HEK293 (cell line): ENCODE results near the gene LY6G6D.

Experiments
- CTCF ChIA-PET: fragments of 350-600 bp; formaldehyde crosslinking; extraction: SDS; loops from one replicate; lab custom pipeline; 2021; ENCODE audit warnings: antibody characterized with exemption; lab: Yijun Ruan, JAX
- POLR2A ChIA-PET: fragments of 300-600 bp; formaldehyde crosslinking; extraction: SDS; loops from one replicate; lab custom pipeline; 2020; ENCODE audit warnings: antibody characterized with exemption, inconsistent platforms; lab: Yijun Ruan, JAX
- H3K27ac ChIP-seq: fragments of 200-500 bp; sonication (Bioruptor generic); 2 replicates; pipeline ENCODE4 v1.5.1; 2014; ENCODE audit warnings: low read depth, low read length, control low read depth, inconsistent platforms; ENCODE audit errors: extremely low read depth
- H3K36me3 ChIP-seq, 2 experiments: fragments of 200-500 bp in 1 of 2; sonication (Bioruptor generic) in 1 of 2; 1 replicate in 1 of 2; 2 replicates in 1 of 2; pipeline ENCODE4 v1.5.1; 2014 to 2017; ENCODE audit warnings: inconsistent platforms in 2 of 2, low read length in 2 of 2; ENCODE audit not compliant: control insufficient read depth in 2 of 2, insufficient read depth in 1 of 2
- H3K4me1 ChIP-seq: fragments of 200-500 bp; sonication (Bioruptor generic); 2 replicates; pipeline ENCODE4 v1.5.1; 2014; ENCODE audit warnings: mild to moderate bottlenecking, low read length, inconsistent platforms; ENCODE audit not compliant: control insufficient read depth, insufficient read depth
- H3K4me3 ChIP-seq: 2 replicates; pipeline ENCODE4 v1.5.1; 2011; ENCODE audit warnings: low read depth, mild to moderate bottlenecking, control low read depth, low read length, moderate library complexity
- H3K9me3 ChIP-seq: fragments of 200-500 bp; sonication (Bioruptor generic); 2 replicates; pipeline ENCODE4 v1.5.1; 2014; ENCODE audit warnings: low read depth, low read length, inconsistent platforms; ENCODE audit not compliant: control insufficient read depth, insufficient read depth
- KLF10 ChIP-seq: fragments of 450-650 bp; IDR thresholded peaks from 2 replicates; pipeline ENCODE4 v1.5.1; 2018; ENCODE audit warnings: missing biosample characterization, mild to moderate bottlenecking, missing genetic modification characterization
- WT1 ChIP-seq: fragments of 450-650 bp; formaldehyde crosslinking; IDR thresholded peaks from 2 replicates; pipeline ENCODE4 v1.5.1; 2016; ENCODE audit warnings: missing biosample characterization, missing genetic modification characterization
- ZBTB7A ChIP-seq: fragments of 450-650 bp; formaldehyde crosslinking; IDR thresholded peaks from 2 replicates; pipeline ENCODE4 v1.5.1; 2016; ENCODE audit warnings: low read depth, missing biosample characterization, missing genetic modification characterization
- ZBTB8A ChIP-seq: fragments of 450-650 bp; formaldehyde crosslinking; IDR thresholded peaks from 2 replicates; pipeline ENCODE4 v1.5.1; 2016; ENCODE audit warnings: missing biosample characterization, missing genetic modification characterization
- ZNF292 ChIP-seq: fragments of 450-650 bp; formaldehyde crosslinking; IDR thresholded peaks from 2 replicates; pipeline ENCODE4 v1.5.1; 2016; ENCODE audit warnings: low read depth, missing biosample characterization, missing genetic modification characterization, borderline replicate concordance
- ZNF311 ChIP-seq: fragments of 450-650 bp; formaldehyde crosslinking; IDR thresholded peaks from 2 replicates; pipeline ENCODE4 v1.5.1; 2017; ENCODE audit warnings: missing biosample characterization, missing genetic modification characterization, borderline replicate concordance
- ZNF394 ChIP-seq: fragments of 450-650 bp; formaldehyde crosslinking; IDR thresholded peaks from 2 replicates; pipeline ENCODE4 v1.5.1; 2016; ENCODE audit warnings: missing biosample characterization, missing genetic modification characterization, mild to moderate bottlenecking, moderate library complexity, borderline replicate concordance
- ZNF560 ChIP-seq: fragments of 450-650 bp; formaldehyde crosslinking; IDR thresholded peaks from 2 replicates; pipeline ENCODE4 v1.5.1; 2017; ENCODE audit warnings: missing biosample characterization, missing genetic modification characterization, borderline replicate concordance
- ZNF585B ChIP-seq: fragments of 450-650 bp; formaldehyde crosslinking; IDR thresholded peaks from 2 replicates; pipeline ENCODE4 v1.5.1; 2016; ENCODE audit warnings: missing biosample characterization, missing genetic modification characterization
- ZNF660 ChIP-seq: fragments of 450-650 bp; IDR thresholded peaks from 2 replicates; pipeline ENCODE4 v1.5.1; 2018; ENCODE audit warnings: missing biosample characterization, mild to moderate bottlenecking, missing genetic modification characterization
- ZSCAN23 ChIP-seq: fragments of 450-650 bp; formaldehyde crosslinking; IDR thresholded peaks from 2 replicates; pipeline ENCODE4 v1.5.1; 2016; ENCODE audit warnings: missing biosample characterization, missing genetic modification characterization
- TF ChIP-seq, protein P1 (sequence below): fragments of 450-650 bp; formaldehyde crosslinking; optimal IDR thresholded peaks from 2 replicates; pipeline ENCODE3; 2016; ENCODE audit warnings: missing biosample characterization, mild to moderate bottlenecking, missing genetic modification characterization
- TF ChIP-seq, protein P2 (sequence below): fragments of 450-650 bp; formaldehyde crosslinking; IDR thresholded peaks from 2 replicates; pipeline ENCODE4 v1.5.1; 2016; ENCODE audit warnings: missing biosample characterization, missing genetic modification characterization, low read depth
- TF ChIP-seq, protein P3 (sequence below): fragments of 450-650 bp; formaldehyde crosslinking; IDR thresholded peaks from 2 replicates; pipeline ENCODE4 v1.5.1; 2016; ENCODE audit warnings: missing biosample characterization, missing genetic modification characterization
- TF ChIP-seq, protein P4 (sequence below): fragments of 450-650 bp; formaldehyde crosslinking; IDR thresholded peaks from 2 replicates; pipeline ENCODE4 v1.5.1; 2016; ENCODE audit warnings: missing biosample characterization, missing genetic modification characterization

Gene LY6G6D

DNA sequence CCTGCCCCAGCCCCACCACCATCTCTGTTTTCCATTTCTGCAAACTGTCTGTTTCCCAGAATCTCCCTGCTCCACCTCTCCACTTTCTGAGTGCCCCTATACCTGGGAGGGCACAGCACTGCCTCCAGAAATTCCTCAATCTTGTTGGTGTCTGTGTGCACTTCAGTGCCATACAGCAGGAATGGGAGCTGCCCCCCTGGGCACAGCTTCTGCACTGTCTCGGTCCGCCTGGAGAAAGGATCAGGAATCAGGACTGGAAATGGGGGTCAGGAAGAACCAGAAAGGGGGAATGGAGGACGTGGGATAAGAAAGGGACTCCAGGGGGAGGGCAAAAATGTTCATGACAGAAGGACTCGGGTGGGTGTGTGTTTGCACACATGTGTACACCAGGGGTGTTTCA lies 18.6 kb downstream of the LY6G6D start:
- ChIA-PET POLR2A (interaction anchor here (0.8 to 2.3 kb wide), 3 partner anchors 29 to 94 kb away, joined by 3 to 10 read pairs (median 3); partner anchors contain the start of genes HSPA1B and VARS1), CTCF (interaction anchor here (0.9 to 1.2 kb wide), 2 partner anchors 36 to 129 kb away, joined by 3 to 4 read pairs; no protein-coding TSS in a partner anchor)
- Histone ChIP-seq H3K4me3 (no peak overlapping the region), H3K9me3 (no peaks in the 10 kb centered on the region), H3K4me1 (peaks cover 26% of the 10 kb centered on the region)
- TF ChIP-seq ZNF292 (tag by site-specific recombination) (0 out of 2 replicates have a peak, but pooled peaks have one; percentile 3), ZNF585B (tag by site-specific recombination) (no peak), ZBTB8A (tag by site-specific recombination) (no peak)
- TF ChIP-seq, all 188 proteins: peak for 1
- peaks cover 12 to 39% of the 10 kb centered on the region in 2 experiments; a peak in 2 of 3 replicates for H3K36me3 ChIP-seq
- H3K27ac ChIP-seq = no peak overlapping the region; the same call in 1 of the 2 replicates

GRCh38 chr6:31734247-31734820 lies 19.2 kb downstream of the LY6G6D start:
- TF ChIP-seq, protein P1, sequence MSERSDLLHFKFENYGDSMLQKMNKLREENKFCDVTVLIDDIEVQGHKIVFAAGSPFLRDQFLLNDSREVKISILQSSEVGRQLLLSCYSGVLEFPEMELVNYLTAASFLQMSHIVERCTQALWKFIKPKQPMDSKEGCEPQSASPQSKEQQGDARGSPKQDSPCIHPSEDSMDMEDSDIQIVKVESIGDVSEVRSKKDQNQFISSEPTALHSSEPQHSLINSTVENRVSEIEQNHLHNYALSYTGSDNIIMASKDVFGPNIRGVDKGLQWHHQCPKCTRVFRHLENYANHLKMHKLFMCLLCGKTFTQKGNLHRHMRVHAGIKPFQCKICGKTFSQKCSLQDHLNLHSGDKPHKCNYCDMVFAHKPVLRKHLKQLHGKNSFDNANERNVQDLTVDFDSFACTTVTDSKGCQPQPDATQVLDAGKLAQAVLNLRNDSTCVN (tag by site-specific recombination) = no peak
- 0 out of 2 replicates have a peak, but pooled peaks have one; percentile 13 for TF ChIP-seq ZSCAN23
- peak; percentile 78; the same call in 1 of the 2 replicates for TF ChIP-seq WT1 (tag by site-specific recombination)
- TF ChIP-seq ZNF660 (tag by site-specific recombination) = peak; percentile 83; the same call in 1 of the 2 replicates
- no peak for TF ChIP-seq ZNF560 (tag by site-specific recombination)
- TF ChIP-seq, protein P2, sequence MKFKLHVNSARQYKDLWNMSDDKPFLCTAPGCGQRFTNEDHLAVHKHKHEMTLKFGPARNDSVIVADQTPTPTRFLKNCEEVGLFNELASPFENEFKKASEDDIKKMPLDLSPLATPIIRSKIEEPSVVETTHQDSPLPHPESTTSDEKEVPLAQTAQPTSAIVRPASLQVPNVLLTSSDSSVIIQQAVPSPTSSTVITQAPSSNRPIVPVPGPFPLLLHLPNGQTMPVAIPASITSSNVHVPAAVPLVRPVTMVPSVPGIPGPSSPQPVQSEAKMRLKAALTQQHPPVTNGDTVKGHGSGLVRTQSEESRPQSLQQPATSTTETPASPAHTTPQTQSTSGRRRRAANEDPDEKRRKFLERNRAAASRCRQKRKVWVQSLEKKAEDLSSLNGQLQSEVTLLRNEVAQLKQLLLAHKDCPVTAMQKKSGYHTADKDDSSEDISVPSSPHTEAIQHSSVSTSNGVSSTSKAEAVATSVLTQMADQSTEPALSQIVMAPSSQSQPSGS (tag by site-specific recombination) = peak; percentile 90
- TF ChIP-seq, protein P3, sequence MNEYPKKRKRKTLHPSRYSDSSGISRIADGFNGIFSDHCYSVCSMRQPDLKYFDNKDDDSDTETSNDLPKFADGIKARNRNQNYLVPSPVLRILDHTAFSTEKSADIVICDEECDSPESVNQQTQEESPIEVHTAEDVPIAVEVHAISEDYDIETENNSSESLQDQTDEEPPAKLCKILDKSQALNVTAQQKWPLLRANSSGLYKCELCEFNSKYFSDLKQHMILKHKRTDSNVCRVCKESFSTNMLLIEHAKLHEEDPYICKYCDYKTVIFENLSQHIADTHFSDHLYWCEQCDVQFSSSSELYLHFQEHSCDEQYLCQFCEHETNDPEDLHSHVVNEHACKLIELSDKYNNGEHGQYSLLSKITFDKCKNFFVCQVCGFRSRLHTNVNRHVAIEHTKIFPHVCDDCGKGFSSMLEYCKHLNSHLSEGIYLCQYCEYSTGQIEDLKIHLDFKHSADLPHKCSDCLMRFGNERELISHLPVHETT (tag by site-specific recombination) = peak; percentile 58; the same call in 1 of the 2 replicates
- TF ChIP-seq, protein P4, sequence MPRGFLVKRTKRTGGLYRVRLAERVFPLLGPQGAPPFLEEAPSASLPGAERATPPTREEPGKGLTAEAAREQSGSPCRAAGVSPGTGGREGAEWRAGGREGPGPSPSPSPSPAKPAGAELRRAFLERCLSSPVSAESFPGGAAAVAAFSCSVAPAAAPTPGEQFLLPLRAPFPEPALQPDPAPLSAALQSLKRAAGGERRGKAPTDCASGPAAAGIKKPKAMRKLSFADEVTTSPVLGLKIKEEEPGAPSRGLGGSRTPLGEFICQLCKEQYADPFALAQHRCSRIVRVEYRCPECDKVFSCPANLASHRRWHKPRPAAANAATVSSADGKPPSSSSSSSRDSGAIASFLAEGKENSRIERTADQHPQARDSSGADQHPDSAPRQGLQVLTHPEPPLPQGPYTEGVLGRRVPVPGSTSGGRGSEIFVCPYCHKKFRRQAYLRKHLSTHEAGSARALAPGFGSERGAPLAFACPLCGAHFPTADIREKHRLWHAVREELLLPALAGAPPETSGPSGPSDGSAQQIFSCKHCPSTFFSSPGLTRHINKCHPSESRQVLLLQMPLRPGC = 0 out of 2 replicates have a peak, but pooled peaks have one; percentile 33
- TF ChIP-seq ZNF394 (tag by site-specific recombination) = no peak; the same call in 1 of the 2 replicates
- TF ChIP-seq ZBTB7A (tag by site-specific recombination) = no peak
- no peak for TF ChIP-seq ZNF311 (tag by site-specific recombination)
- TF ChIP-seq KLF10 (tag by site-specific recombination) = 0 out of 2 replicates have a peak, but pooled peaks have one; percentile 87
- peaks cover 12 to 39% of the 10 kb centered on the region in 2 experiments; a peak in 2 of 3 replicates for H3K36me3 ChIP-seq
- H3K27ac ChIP-seq = peak overlapping the region; percentile 52
- POLR2A ChIA-PET = interaction anchor here (0.8 to 6.8 kb wide), 11 partner anchors 11 to 128 kb away, joined by 3 to 102 read pairs (median 6); partner anchors contain the start of genes ABHD16A, HSPA1B, LSM2 and MPIG6B
- CTCF ChIA-PET = interaction anchor here (0.9 to 2.4 kb wide), 5 partner anchors 36 to 130 kb away, joined by 3 to 17 read pairs (median 4); partner anchors contain the start of gene LSM2
- H3K9me3 ChIP-seq = no peaks in the 10 kb centered on the region
- peaks cover 30% of the 10 kb centered on the region for H3K4me1 ChIP-seq
- peak overlapping the region; percentile 64 for H3K4me3 ChIP-seq
